HG03139 (cell line): ENCODE measurements around the gene PKDCC.

Source experiments
- ATAC-seq: cut with Tn5 transposase; IDR thresholded peaks from one replicate; pipeline ENCODE4 v1.9.1; 2021; ENCODE audit not compliant: unreplicated experiment

Gene PKDCC

GRCh38 chr2:42047488-42048298 is at the start of gene PKDCC:
Gene PKDCC (plus strand): TSS chr2:42048021. CDS start chr2:42048200, 179 bp downstream.
- peak; percentile 50 for ATAC-seq

GRCh38 chr2:41998186-41999127 is 49.4 kb upstream of the PKDCC start:
- ATAC-seq: no peak

GRCh38 chr2:41999128-41999480 is 48.7 kb upstream of the PKDCC start:
- no peak for ATAC-seq

GRCh38 chr2:41999592-42000281 is 48.1 kb upstream of the PKDCC start:
- ATAC-seq: no peak

- no peak for ATAC-seq
Measured at GRCh38 chr2:42001711-42002201, 46.1 kb upstream of the PKDCC start.

GRCh38 chr2:42007551-42007950 is 40.3 kb upstream of the PKDCC start:
- ATAC-seq: no peak

GRCh38 chr2:42008241-42008921 is 39.4 kb upstream of the PKDCC start:
- no peak for ATAC-seq

- ATAC-seq: no peak
Measured at GRCh38 chr2:42009657-42010580, 37.9 kb upstream of the PKDCC start.

- ATAC-seq: no peak
Measured at GRCh38 chr2:42010743-42011298, 37.0 kb upstream of the PKDCC start.

- no peak for ATAC-seq
Measured at GRCh38 chr2:42012137-42012536, 35.7 kb upstream of the PKDCC start.

GRCh38 chr2:42012651-42013050 is 35.2 kb upstream of the PKDCC start:
- ATAC-seq: no peak

GRCh38 chr2:42013409-42013808 is 34.4 kb upstream of the PKDCC start:
- no peak for ATAC-seq

GRCh38 chr2:42021464-42021863 is 26.4 kb upstream of the PKDCC start:
- ATAC-seq: no peak

GRCh38 chr2:42025151-42025582 is 22.7 kb upstream of the PKDCC start:
- ATAC-seq: no peak

- ATAC-seq: no peak
Measured at GRCh38 chr2:42026272-42026671, 21.5 kb upstream of the PKDCC start.

GRCh38 chr2:42028571-42029148 is 19.2 kb upstream of the PKDCC start:
- ATAC-seq: peak; percentile 76

GRCh38 chr2:42029171-42029570 is 18.6 kb upstream of the PKDCC start:
- ATAC-seq: no peak

GRCh38 chr2:42029639-42030199 is 18.1 kb upstream of the PKDCC start:
- no peak for ATAC-seq
